B cell (primary cell): Measurements from ENCODE around the gene FEV. TPM values are rescaled to one million over a fixed set of nuclear protein-coding genes. Genes with fewer than 3 reads are reported as not detected.

Source experiments
- ATAC-seq: fragments of 200-7000 bp; cut with Tn5 transposase; one replicate; pipeline ENCODE4 v1.10.0; 2021; ENCODE audit warnings: low read depth, mild to moderate bottlenecking, moderate number of reproducible peaks, moderate library complexity
- CTCF ChIA-PET: fragments of 350-600 bp; sonication (Branson Sonifier 250); formaldehyde crosslinking; loops from one replicate; lab custom pipeline; 2021; ENCODE audit warnings: antibody characterized with exemption, inconsistent platforms; lab: Charles Lee
- POLR2A ChIA-PET: fragments of 350-600 bp; sonication (Branson Sonifier 250); formaldehyde crosslinking; loops from one replicate; lab custom pipeline; 2021; ENCODE audit warnings: antibody characterized with exemption; lab: Charles Lee
- DNase-seq: peaks from one replicate; pipeline ENCODE4 v3.0.0; 2013
- H2AFZ ChIP-seq: 2 replicates; pipeline ENCODE4 v1.6.1; 2012; ENCODE audit warnings: mild to moderate bottlenecking, low read depth, low read length; ENCODE audit not compliant: insufficient read depth, poor library complexity, severe bottlenecking
- H3K27ac ChIP-seq, 2 donors: 1 replicate in 1 of 2; 2 replicates in 1 of 2; pipeline ENCODE4 v1.5.1; 2012 to 2013; ENCODE audit warnings: low read length in 2 of 2, mild to moderate bottlenecking in 2 of 2, moderate library complexity in 1 of 2
- H3K27me3 ChIP-seq, 4 experiments: fragments of 200-600 bp in 1 of 4; sonication (generic) in 1 of 4; replicated peaks in 1 of 4; 1 replicate in 2 of 4; 2 replicates in 2 of 4; pipeline versions ENCODE4 v1.6.1 to v1.7.0; 2013 to 2016; ENCODE audit warnings: low read length in 3 of 4, mild to moderate bottlenecking in 2 of 4, mixed read lengths in 1 of 4, moderate library complexity in 1 of 4; ENCODE audit not compliant: insufficient read depth in 4 of 4, control insufficient read depth in 3 of 4; ENCODE audit errors: control extremely low read depth in 1 of 4
- H3K36me3 ChIP-seq, 2 experiments: replicated peaks in 1 of 2; 1 replicate in 1 of 2; 2 replicates in 1 of 2; pipeline versions ENCODE4 v1.6.1 to v1.7.1; 2013; ENCODE audit warnings: low read length in 1 of 2; ENCODE audit not compliant: insufficient read depth in 2 of 2, control insufficient read depth in 1 of 2; ENCODE audit errors: control extremely low read depth in 1 of 2, extremely low read depth in 1 of 2
- H3K4me1 ChIP-seq, 2 donors: fragments of 200-600 bp in 1 of 2; sonication (generic) in 1 of 2; 1 replicate in 1 of 2; 2 replicates in 1 of 2; pipeline versions ENCODE4 v1.5.1 to v1.6.1; 2013 to 2017; ENCODE audit warnings: low read length in 2 of 2; ENCODE audit not compliant: control insufficient read depth in 2 of 2, insufficient read depth in 2 of 2
- H3K4me2 ChIP-seq: replicated peaks from 2 replicates; pipeline ENCODE3; 2012; ENCODE audit warnings: mild to moderate bottlenecking, low read depth, low read length; ENCODE audit not compliant: poor library complexity, severe bottlenecking
- H3K4me3 ChIP-seq, 5 experiments: fragments of 200-600 bp in 1 of 5; sonication (generic) in 1 of 5; 1 replicate in 3 of 5; 2 replicates in 2 of 5; pipeline versions ENCODE4 v1.5.1 to v1.7.0; 2011 to 2016; ENCODE audit warnings: low read length in 4 of 5, mild to moderate bottlenecking in 4 of 5, low read depth in 2 of 5, control low read depth in 1 of 5, moderate library complexity in 1 of 5; ENCODE audit not compliant: insufficient read depth in 1 of 5; ENCODE audit errors: control extremely low read depth in 1 of 5, extremely low read depth in 1 of 5
- H3K79me2 ChIP-seq: fragments of 200-600 bp; sonication (generic); one replicate; pipeline ENCODE4 v1.6.0; 2016; ENCODE audit warnings: low read length; ENCODE audit not compliant: control insufficient read depth, insufficient read depth
- H3K9ac ChIP-seq: fragments of 200-600 bp; sonication (generic); 2 replicates; pipeline ENCODE4 v1.6.1; 2017; ENCODE audit warnings: mild to moderate bottlenecking, low read length, moderate library complexity
- H3K9me3 ChIP-seq, 3 donors: one replicate each; pipeline versions ENCODE4 v1.6.1 to v1.7.1; 2013; ENCODE audit warnings: low read length in 2 of 3; ENCODE audit not compliant: control insufficient read depth in 2 of 3, insufficient read depth in 1 of 3; ENCODE audit errors: control extremely low read depth in 1 of 3
- H4K20me1 ChIP-seq: 2 replicates; pipeline ENCODE4 v1.6.0; 2012; ENCODE audit warnings: mild to moderate bottlenecking, low read length; ENCODE audit not compliant: insufficient read depth, control insufficient read depth, poor library complexity, severe bottlenecking
- H3K27ac Mint-ChIP-seq: one replicate; pipeline ENCODE4 v1.8.0; 2021; ENCODE audit warnings: mixed read lengths
- H3K27me3 Mint-ChIP-seq: one replicate; pipeline ENCODE4 v1.8.0; 2021; ENCODE audit warnings: mixed read lengths
- H3K4me1 Mint-ChIP-seq: one replicate; pipeline ENCODE4 v1.8.0; 2021; ENCODE audit warnings: mixed read lengths
- H3K4me3 Mint-ChIP-seq: one replicate; pipeline ENCODE4 v1.8.0; 2021; ENCODE audit warnings: mixed read lengths
- H3K9me3 Mint-ChIP-seq: one replicate; pipeline ENCODE4 v1.8.0; 2022; ENCODE audit warnings: mixed read lengths; ENCODE audit not compliant: insufficient read depth
- EZH2 ChIP-seq: IDR thresholded peaks from 2 replicates; pipeline ENCODE4 v1.6.1; 2012; ENCODE audit warnings: borderline replicate concordance, low read depth, mild to moderate bottlenecking, moderate library complexity, low read length; ENCODE audit not compliant: insufficient read depth, poor library complexity, severe bottlenecking
- WGBS: methylation state at CpG from one replicate; pipeline ENCODE4 v1.1.5; 2013; ENCODE audit warnings: missing lambda C conversion rate; ENCODE audit not compliant: insufficient coverage; 5-methylcytosine and 5-hydroxymethylcytosine counted together
- intact Hi-C: fragments of 100-400 bp; cut with micrococcal nuclease; formaldehyde crosslinking; loops from one replicate; pipeline ENCODE4 v1.10.0; 2022
- polyA plus RNA-seq: library from polyadenylated mRNA; depleted of rRNA; stranded (reverse); fragments of >200 nt; gene quantifications from 2 replicates; pipeline ENCODE4 v1.2.3, GENCODE V29; 2012
- total RNA-seq, 2 donors: library from RNA; stranded (reverse); fragments of 120-200 nt in 1 of 2; gene quantifications; 1 replicate in 1 of 2; 2 replicates in 1 of 2; pipeline versions ENCODE4 v1.2.3 to v1.2.4, GENCODE V29; 2013 to 2022
- TF ChIP-seq, protein P1 (sequence below): fragments of 200-600 bp; IDR thresholded peaks from one replicate; pipeline ENCODE4 v1.8.0; 2022; ENCODE audit warnings: antibody characterized with exemption, mild to moderate bottlenecking

Gene FEV
- total and polyA plus RNA-seq, 2 donors (not counting 1 experiment from before 2014, with no cell fraction given) = not detected

DNA sequence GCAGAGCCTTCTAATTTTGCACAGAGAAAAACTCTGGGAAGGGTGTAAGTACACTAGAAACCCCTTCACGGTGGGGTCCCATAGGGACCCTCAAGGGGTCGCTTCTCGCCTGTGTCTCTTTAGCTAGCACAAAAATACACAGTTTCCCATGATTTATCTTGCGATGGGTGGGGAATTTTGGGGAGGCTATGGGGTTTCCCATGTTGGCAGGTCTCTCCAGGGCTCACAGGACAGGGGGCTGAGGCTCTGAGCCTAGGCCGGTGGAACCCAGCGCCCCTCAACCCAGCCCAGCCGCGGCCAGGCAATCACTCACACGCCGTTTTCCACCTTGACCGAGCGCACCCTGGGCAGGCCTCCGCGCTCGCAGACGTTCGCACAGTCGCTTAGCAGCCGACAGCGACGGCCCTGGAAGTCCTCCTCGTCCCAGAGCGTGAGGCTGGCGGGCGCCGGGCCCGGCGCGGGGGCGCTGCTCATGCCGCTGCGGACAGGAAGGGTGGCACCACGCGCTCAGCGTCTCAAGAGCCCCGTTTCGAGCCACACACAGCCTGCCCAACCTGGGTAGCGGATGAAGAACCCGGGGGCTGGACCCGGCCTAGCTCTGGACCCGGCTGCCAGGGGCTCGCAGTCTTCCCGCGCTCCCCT lies 7.8 kb upstream of the FEV start:
- ChIA-PET CTCF (interaction anchor here (1.2 kb wide), 1 partner anchor 20 kb away, joined by 4 read pairs; no protein-coding TSS in a partner anchor), POLR2A (no interaction called here)
- H3K27me3 Mint-ChIP-seq = peaks cover 69% of the 10 kb centered on the region
- DNase-seq (no peak), ATAC-seq (no peak)
- peak overlapping the region; percentile 34 for H3K4me3 Mint-ChIP-seq
- Histone ChIP-seq H3K4me1 (peaks cover 27 to 36% of the 10 kb centered on the region in 2 donors), H3K27ac (no peak overlapping the region), H3K9me3 (peaks cover 0 to 37% (median 0%) of the 10 kb centered on the region in 3 donors), H3K4me2 (peak overlapping the region; percentile 71), H3K4me3 (peak overlapping the region in 2 of 5 experiments; percentile 7 to 29), H3K79me2 (no peaks in the 10 kb centered on the region), H2AFZ (peak overlapping the region; percentile 46), H3K36me3 (no peaks in the 10 kb centered on the region), H3K9ac (peak overlapping the region; percentile 23), H4K20me1 (no peaks in the 10 kb centered on the region), H3K27me3 (peaks cover 0 to 97% (median 68%) of the 10 kb centered on the region in 4 experiments)
- intact Hi-C loops = loop anchor here (10.0 kb wide), 1 partner anchor 62 kb away; no protein-coding TSS in a partner anchor
- WGBS = 5% methylated on average over 40 of the region's 44 CpGs
- TF ChIP-seq, protein P1, sequence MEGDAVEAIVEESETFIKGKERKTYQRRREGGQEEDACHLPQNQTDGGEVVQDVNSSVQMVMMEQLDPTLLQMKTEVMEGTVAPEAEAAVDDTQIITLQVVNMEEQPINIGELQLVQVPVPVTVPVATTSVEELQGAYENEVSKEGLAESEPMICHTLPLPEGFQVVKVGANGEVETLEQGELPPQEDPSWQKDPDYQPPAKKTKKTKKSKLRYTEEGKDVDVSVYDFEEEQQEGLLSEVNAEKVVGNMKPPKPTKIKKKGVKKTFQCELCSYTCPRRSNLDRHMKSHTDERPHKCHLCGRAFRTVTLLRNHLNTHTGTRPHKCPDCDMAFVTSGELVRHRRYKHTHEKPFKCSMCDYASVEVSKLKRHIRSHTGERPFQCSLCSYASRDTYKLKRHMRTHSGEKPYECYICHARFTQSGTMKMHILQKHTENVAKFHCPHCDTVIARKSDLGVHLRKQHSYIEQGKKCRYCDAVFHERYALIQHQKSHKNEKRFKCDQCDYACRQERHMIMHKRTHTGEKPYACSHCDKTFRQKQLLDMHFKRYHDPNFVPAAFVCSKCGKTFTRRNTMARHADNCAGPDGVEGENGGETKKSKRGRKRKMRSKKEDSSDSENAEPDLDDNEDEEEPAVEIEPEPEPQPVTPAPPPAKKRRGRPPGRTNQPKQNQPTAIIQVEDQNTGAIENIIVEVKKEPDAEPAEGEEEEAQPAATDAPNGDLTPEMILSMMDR = no peak
- no peak for TF ChIP-seq EZH2
- H3K27ac Mint-ChIP-seq = no peak overlapping the region
- peaks cover 15% of the 10 kb centered on the region for H3K4me1 Mint-ChIP-seq
- H3K9me3 Mint-ChIP-seq = no peaks in the 10 kb centered on the region

DNA sequence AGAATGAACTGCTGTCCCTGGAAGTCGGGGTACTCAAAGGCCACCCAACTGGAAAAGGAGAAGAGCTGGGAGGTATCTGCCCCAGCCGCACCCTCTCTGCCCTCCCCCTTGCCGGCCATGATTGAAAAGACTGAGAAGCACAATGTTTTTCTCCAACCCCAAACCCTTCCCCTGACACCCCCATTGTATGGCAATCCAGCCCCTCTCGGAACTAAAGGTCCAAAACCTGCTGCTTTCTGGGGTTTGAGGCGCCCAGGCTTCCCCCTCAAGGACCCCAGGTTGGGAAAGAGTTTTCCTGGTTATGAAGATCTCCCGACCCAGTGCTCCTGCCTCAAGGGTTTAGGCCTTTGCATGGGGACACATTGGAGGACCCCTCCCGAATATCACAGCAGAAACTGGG lies 7.2 kb upstream of the FEV start:
- Mint-ChIP-seq H3K4me1 (peaks cover 15% of the 10 kb centered on the region), H3K4me3 (no peak overlapping the region), H3K27me3 (peaks cover 71% of the 10 kb centered on the region), H3K27ac (no peak overlapping the region), H3K9me3 (no peaks in the 10 kb centered on the region)
- H3K9me3 ChIP-seq = peaks cover 0 to 40% (median 0%) of the 10 kb centered on the region in 3 donors
- H3K9ac ChIP-seq = no peak overlapping the region
- H3K4me3 ChIP-seq = no peak overlapping the region
- intact Hi-C loops = loop anchor here (10.0 kb wide), 1 partner anchor 63 kb away; no protein-coding TSS in a partner anchor
- ChIA-PET CTCF (interaction anchor here (1.2 kb wide), 1 partner anchor 20 kb away, joined by 4 read pairs; no protein-coding TSS in a partner anchor), POLR2A (no interaction called here)
- H3K4me1 ChIP-seq = peaks cover 27 to 40% of the 10 kb centered on the region in 2 donors
- peak; percentile 45 for TF ChIP-seq EZH2
- TF ChIP-seq, protein P1 = no peak
- no peaks in the 10 kb centered on the region for H4K20me1 ChIP-seq
- no peak overlapping the region for H3K4me2 ChIP-seq
- H3K79me2 ChIP-seq = no peaks in the 10 kb centered on the region
- H2AFZ ChIP-seq = no peak overlapping the region
- H3K27me3 ChIP-seq = peaks cover 0 to 97% (median 68%) of the 10 kb centered on the region in 4 experiments
- H3K27ac ChIP-seq = no peak overlapping the region
- no peaks in the 10 kb centered on the region for H3K36me3 ChIP-seq
- WGBS = 6% methylated on average over 2 of the region's 7 CpGs
- ATAC-seq = no peak
- DNase-seq = no peak
